Measurements from ENCODE around the gene KRTAP3-3.
"Not testable (repeated sequence)": the region's sequence is repeated elsewhere in the genome, so short reads cannot be mapped to it uniquely, and the experiment has no call there.

GRCh38 chr17:40999563-40999962 lies 5.6 kb upstream of the KRTAP3-3 start, which contains the start of gene KRTAP3-2:
- TF ChIP-seq, protein P1, sequence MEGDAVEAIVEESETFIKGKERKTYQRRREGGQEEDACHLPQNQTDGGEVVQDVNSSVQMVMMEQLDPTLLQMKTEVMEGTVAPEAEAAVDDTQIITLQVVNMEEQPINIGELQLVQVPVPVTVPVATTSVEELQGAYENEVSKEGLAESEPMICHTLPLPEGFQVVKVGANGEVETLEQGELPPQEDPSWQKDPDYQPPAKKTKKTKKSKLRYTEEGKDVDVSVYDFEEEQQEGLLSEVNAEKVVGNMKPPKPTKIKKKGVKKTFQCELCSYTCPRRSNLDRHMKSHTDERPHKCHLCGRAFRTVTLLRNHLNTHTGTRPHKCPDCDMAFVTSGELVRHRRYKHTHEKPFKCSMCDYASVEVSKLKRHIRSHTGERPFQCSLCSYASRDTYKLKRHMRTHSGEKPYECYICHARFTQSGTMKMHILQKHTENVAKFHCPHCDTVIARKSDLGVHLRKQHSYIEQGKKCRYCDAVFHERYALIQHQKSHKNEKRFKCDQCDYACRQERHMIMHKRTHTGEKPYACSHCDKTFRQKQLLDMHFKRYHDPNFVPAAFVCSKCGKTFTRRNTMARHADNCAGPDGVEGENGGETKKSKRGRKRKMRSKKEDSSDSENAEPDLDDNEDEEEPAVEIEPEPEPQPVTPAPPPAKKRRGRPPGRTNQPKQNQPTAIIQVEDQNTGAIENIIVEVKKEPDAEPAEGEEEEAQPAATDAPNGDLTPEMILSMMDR (IDR thresholded peaks at IDR 0.05; ENCODE audit: borderline replicate concordance, extremely low read depth, low read length, poor library complexity, severe bottlenecking) = not testable (repeated sequence)
- TF ChIP-seq EZH2 (IDR thresholded peaks at IDR 0.05; ENCODE audit: borderline replicate concordance, low read depth, low read length, severe bottlenecking) = not testable (repeated sequence)
